ENCODE measurements around the gene BCAS3. TPM values are rescaled to one million over a fixed set of nuclear protein-coding genes. Genes with fewer than 3 reads are reported as not detected.

Gene BCAS3
- total and polyA plus RNA-seq, 11 donors = 4.5 to 23.5 (median 17.9) TPM

GRCh38 chr17:60738287-60738686, 60.6 kb downstream of the BCAS3 start:
- ATAC-seq = no peak
- WGBS, 4 donors = 91 to 96% (median 95%) methylated on average over 2 of the region's 2 CpGs
- H3K36me3 ChIP-seq = no peaks in the 10 kb centered on the region
- no peaks in the 10 kb centered on the region for H3K27me3 ChIP-seq
- no peak for TF ChIP-seq CTCF (IDR thresholded peaks at IDR 0.05)
- TF ChIP-seq POLR2A (IDR thresholded peaks at IDR 0.05) = no peak
- no peaks in the 10 kb centered on the region for H3K4me1 ChIP-seq
- no peak overlapping the region for H3K27ac ChIP-seq
- DNase-seq = no peak
- peaks cover 0 to 10% (median 0%) of the 10 kb centered on the region in 12 donors for H3K9me3 ChIP-seq
- intact Hi-C loops (cut with DNase I) = no loop called here
- H3K4me3 ChIP-seq = no peak overlapping the region

- Histone ChIP-seq H3K36me3 (no peaks in the 10 kb centered on the region), H3K27ac (no peak overlapping the region), H3K9me3 (peaks cover 0 to 5% (median 0%) of the 10 kb centered on the region in 12 donors), H3K27me3 (no peaks in the 10 kb centered on the region), H3K4me1 (peaks cover 0 to 7% (median 0%) of the 10 kb centered on the region in 12 donors), H3K4me3 (no peak overlapping the region)
- ATAC-seq (no peak), DNase-seq (no peak)
- intact Hi-C loops (cut with DNase I) = no loop called here
- 90 to 94% (median 93%) methylated on average over 4 of the region's 4 CpGs for WGBS, 4 donors
- TF ChIP-seq CTCF (IDR thresholded peaks at IDR 0.05) (no peak), POLR2A (IDR thresholded peaks at IDR 0.05) (no peak)
Measured at GRCh38 chr17:60740584-60740983, 62.9 kb downstream of the BCAS3 start.

- 96 to 99% (median 98%) methylated on average over 4 of the region's 4 CpGs for WGBS, 4 donors
- no peak for TF ChIP-seq POLR2A (IDR thresholded peaks at IDR 0.05)
- no peak for TF ChIP-seq CTCF (IDR thresholded peaks at IDR 0.05)
- no peak for ATAC-seq
- Histone ChIP-seq H3K9me3 (peaks cover 0 to 5% (median 0%) of the 10 kb centered on the region in 12 donors), H3K4me3 (no peak overlapping the region), H3K4me1 (peaks cover 0 to 7% (median 0%) of the 10 kb centered on the region in 12 donors), H3K36me3 (no peaks in the 10 kb centered on the region), H3K27ac (no peak overlapping the region), H3K27me3 (no peaks in the 10 kb centered on the region)
- no peak for DNase-seq
- intact Hi-C loops (cut with DNase I) = no loop called here
Measured at GRCh38 chr17:60741031-60741430, 63.4 kb downstream of the BCAS3 start.

GRCh38 chr17:60743282-60743681, 65.6 kb downstream of the BCAS3 start:
- no peak overlapping the region for H3K4me3 ChIP-seq
- H3K36me3 ChIP-seq = peaks cover 0 to 6% (median 0%) of the 10 kb centered on the region in 9 donors
- peaks cover 0 to 7% (median 0%) of the 10 kb centered on the region in 12 donors for H3K4me1 ChIP-seq
- H3K27ac ChIP-seq = no peak overlapping the region
- ATAC-seq = no peak
- intact Hi-C loops (cut with DNase I) = no loop called here
- peaks cover 0 to 5% (median 0%) of the 10 kb centered on the region in 12 donors for H3K9me3 ChIP-seq
- TF ChIP-seq POLR2A (IDR thresholded peaks at IDR 0.05) (no peak), CTCF (IDR thresholded peaks at IDR 0.05) (no peak)
- WGBS, 4 donors = 87 to 99% (median 91%) methylated on average over 1 of the region's 1 CpG
- no peaks in the 10 kb centered on the region for H3K27me3 ChIP-seq
- DNase-seq = no peak

Measured in heart left ventricle (tissue), 16 donors.